B cell (primary cell): Measurements from ENCODE around the gene TTLL5. TPM values are rescaled to one million over a fixed set of nuclear protein-coding genes. Genes with fewer than 3 reads are reported as not detected.

Experiments used
- ATAC-seq: fragments of 200-7000 bp; cut with Tn5 transposase; one replicate; pipeline ENCODE4 v1.10.0; 2021; ENCODE audit warnings: low read depth, mild to moderate bottlenecking, moderate number of reproducible peaks, moderate library complexity
- CTCF ChIA-PET: fragments of 350-600 bp; sonication (Branson Sonifier 250); formaldehyde crosslinking; loops from one replicate; lab custom pipeline; 2021; ENCODE audit warnings: antibody characterized with exemption, inconsistent platforms; lab: Charles Lee
- POLR2A ChIA-PET: fragments of 350-600 bp; sonication (Branson Sonifier 250); formaldehyde crosslinking; loops from one replicate; lab custom pipeline; 2021; ENCODE audit warnings: antibody characterized with exemption; lab: Charles Lee
- DNase-seq: peaks from one replicate; pipeline ENCODE4 v3.0.0; 2013
- H2AFZ ChIP-seq: 2 replicates; pipeline ENCODE4 v1.6.1; 2012; ENCODE audit warnings: mild to moderate bottlenecking, low read depth, low read length; ENCODE audit not compliant: insufficient read depth, poor library complexity, severe bottlenecking
- H3K27ac ChIP-seq, 2 donors: 1 replicate in 1 of 2; 2 replicates in 1 of 2; pipeline ENCODE4 v1.5.1; 2012 to 2013; ENCODE audit warnings: low read length in 2 of 2, mild to moderate bottlenecking in 2 of 2, moderate library complexity in 1 of 2
- H3K27me3 ChIP-seq, 4 experiments: fragments of 200-600 bp in 1 of 4; sonication (generic) in 1 of 4; replicated peaks in 1 of 4; 1 replicate in 2 of 4; 2 replicates in 2 of 4; pipeline versions ENCODE4 v1.6.1 to v1.7.0; 2013 to 2016; ENCODE audit warnings: low read length in 3 of 4, mild to moderate bottlenecking in 2 of 4, mixed read lengths in 1 of 4, moderate library complexity in 1 of 4; ENCODE audit not compliant: insufficient read depth in 4 of 4, control insufficient read depth in 3 of 4; ENCODE audit errors: control extremely low read depth in 1 of 4
- H3K36me3 ChIP-seq, 2 experiments: replicated peaks in 1 of 2; 1 replicate in 1 of 2; 2 replicates in 1 of 2; pipeline versions ENCODE4 v1.6.1 to v1.7.1; 2013; ENCODE audit warnings: low read length in 1 of 2; ENCODE audit not compliant: insufficient read depth in 2 of 2, control insufficient read depth in 1 of 2; ENCODE audit errors: control extremely low read depth in 1 of 2, extremely low read depth in 1 of 2
- H3K4me1 ChIP-seq, 2 donors: fragments of 200-600 bp in 1 of 2; sonication (generic) in 1 of 2; 1 replicate in 1 of 2; 2 replicates in 1 of 2; pipeline versions ENCODE4 v1.5.1 to v1.6.1; 2013 to 2017; ENCODE audit warnings: low read length in 2 of 2; ENCODE audit not compliant: control insufficient read depth in 2 of 2, insufficient read depth in 2 of 2
- H3K4me2 ChIP-seq: replicated peaks from 2 replicates; pipeline ENCODE3; 2012; ENCODE audit warnings: mild to moderate bottlenecking, low read depth, low read length; ENCODE audit not compliant: poor library complexity, severe bottlenecking
- H3K4me3 ChIP-seq, 5 experiments: fragments of 200-600 bp in 1 of 5; sonication (generic) in 1 of 5; 1 replicate in 3 of 5; 2 replicates in 2 of 5; pipeline versions ENCODE4 v1.5.1 to v1.7.0; 2011 to 2016; ENCODE audit warnings: low read length in 4 of 5, mild to moderate bottlenecking in 4 of 5, low read depth in 2 of 5, control low read depth in 1 of 5, moderate library complexity in 1 of 5; ENCODE audit not compliant: insufficient read depth in 1 of 5; ENCODE audit errors: control extremely low read depth in 1 of 5, extremely low read depth in 1 of 5
- H3K79me2 ChIP-seq: fragments of 200-600 bp; sonication (generic); one replicate; pipeline ENCODE4 v1.6.0; 2016; ENCODE audit warnings: low read length; ENCODE audit not compliant: control insufficient read depth, insufficient read depth
- H3K9ac ChIP-seq: fragments of 200-600 bp; sonication (generic); 2 replicates; pipeline ENCODE4 v1.6.1; 2017; ENCODE audit warnings: mild to moderate bottlenecking, low read length, moderate library complexity
- H3K9me3 ChIP-seq, 3 donors: one replicate each; pipeline versions ENCODE4 v1.6.1 to v1.7.1; 2013; ENCODE audit warnings: low read length in 2 of 3; ENCODE audit not compliant: control insufficient read depth in 2 of 3, insufficient read depth in 1 of 3; ENCODE audit errors: control extremely low read depth in 1 of 3
- H4K20me1 ChIP-seq: 2 replicates; pipeline ENCODE4 v1.6.0; 2012; ENCODE audit warnings: mild to moderate bottlenecking, low read length; ENCODE audit not compliant: insufficient read depth, control insufficient read depth, poor library complexity, severe bottlenecking
- H3K27ac Mint-ChIP-seq: one replicate; pipeline ENCODE4 v1.8.0; 2021; ENCODE audit warnings: mixed read lengths
- H3K27me3 Mint-ChIP-seq: one replicate; pipeline ENCODE4 v1.8.0; 2021; ENCODE audit warnings: mixed read lengths
- H3K4me1 Mint-ChIP-seq: one replicate; pipeline ENCODE4 v1.8.0; 2021; ENCODE audit warnings: mixed read lengths
- H3K4me3 Mint-ChIP-seq: one replicate; pipeline ENCODE4 v1.8.0; 2021; ENCODE audit warnings: mixed read lengths
- H3K9me3 Mint-ChIP-seq: one replicate; pipeline ENCODE4 v1.8.0; 2022; ENCODE audit warnings: mixed read lengths; ENCODE audit not compliant: insufficient read depth
- CTCF ChIP-seq: fragments of 200-600 bp; IDR thresholded peaks from one replicate; pipeline ENCODE4 v1.8.0; 2022; ENCODE audit warnings: antibody characterized with exemption, mild to moderate bottlenecking
- EZH2 ChIP-seq: IDR thresholded peaks from 2 replicates; pipeline ENCODE4 v1.6.1; 2012; ENCODE audit warnings: borderline replicate concordance, low read depth, mild to moderate bottlenecking, moderate library complexity, low read length; ENCODE audit not compliant: insufficient read depth, poor library complexity, severe bottlenecking
- WGBS: methylation state at CpG from one replicate; pipeline ENCODE4 v1.1.5; 2013; ENCODE audit warnings: missing lambda C conversion rate; ENCODE audit not compliant: insufficient coverage; 5-methylcytosine and 5-hydroxymethylcytosine counted together
- intact Hi-C: fragments of 100-400 bp; cut with micrococcal nuclease; formaldehyde crosslinking; loops from one replicate; pipeline ENCODE4 v1.10.0; 2022
- polyA plus RNA-seq: library from polyadenylated mRNA; depleted of rRNA; stranded (reverse); fragments of >200 nt; gene quantifications from 2 replicates; pipeline ENCODE4 v1.2.3, GENCODE V29; 2012
- total RNA-seq, 2 donors: library from RNA; stranded (reverse); fragments of 120-200 nt in 1 of 2; gene quantifications; 1 replicate in 1 of 2; 2 replicates in 1 of 2; pipeline versions ENCODE4 v1.2.3 to v1.2.4, GENCODE V29; 2013 to 2022

The TTLL5 gene
- total and polyA plus RNA-seq, 2 donors (not counting 1 experiment from before 2014, with no cell fraction given) = 10.9 to 50.9 TPM

- H3K27ac ChIP-seq = no peak overlapping the region
- Mint-ChIP-seq H3K9me3 (no peaks in the 10 kb centered on the region), H3K27ac (no peak overlapping the region), H3K4me1 (no peaks in the 10 kb centered on the region), H3K4me3 (no peak overlapping the region), H3K27me3 (no peaks in the 10 kb centered on the region)
- no peak overlapping the region for H3K4me2 ChIP-seq
- H3K4me1 ChIP-seq = no peaks in the 10 kb centered on the region
- intact Hi-C loops = no loop called here
- H3K36me3 ChIP-seq = peaks cover 0 to 18% of the 10 kb centered on the region in 2 experiments
- DNase-seq (no peak), ATAC-seq (no peak)
- H3K9me3 ChIP-seq = no peaks in the 10 kb centered on the region
- no peaks in the 10 kb centered on the region for H3K79me2 ChIP-seq
- no peak for TF ChIP-seq CTCF
- TF ChIP-seq EZH2 = no peak
- no peaks in the 10 kb centered on the region for H4K20me1 ChIP-seq
- ChIA-PET CTCF (interaction anchor here (1.3 kb wide), 1 partner anchor 9 kb away, joined by 4 read pairs; no protein-coding TSS in a partner anchor), POLR2A (no interaction called here)
- no peak overlapping the region for H3K9ac ChIP-seq
- H3K4me3 ChIP-seq = no peak overlapping the region
- H3K27me3 ChIP-seq = no peaks in the 10 kb centered on the region
- no peak overlapping the region for H2AFZ ChIP-seq
These were observed 16.0 kb upstream of the TTLL5 start for GRCh38 chr14:75645056-75645455.

DNA sequence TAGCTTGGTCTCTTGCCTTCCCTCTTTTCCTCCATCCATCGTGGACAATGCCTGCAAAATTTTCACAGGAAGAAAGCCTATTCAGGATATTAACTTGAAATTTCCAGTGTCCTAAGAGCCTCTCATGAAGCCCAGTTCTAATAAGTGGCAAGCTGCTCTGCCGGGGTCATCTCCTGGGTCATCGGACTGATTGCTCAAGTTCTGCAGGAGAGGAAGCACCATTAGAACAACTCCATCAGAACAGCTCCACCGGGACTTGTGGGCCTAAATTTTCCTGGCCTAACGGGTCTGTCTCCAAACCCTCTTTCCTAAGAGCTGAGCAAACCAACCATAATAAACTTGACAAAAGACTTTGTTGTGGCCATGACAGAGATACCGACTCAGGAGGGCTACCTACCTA is 14.3 kb upstream of the TTLL5 start:
- DNase-seq (no peak), ATAC-seq (no peak)
- no peaks in the 10 kb centered on the region for H3K4me1 Mint-ChIP-seq
- peaks cover 0 to 32% of the 10 kb centered on the region in 2 experiments for H3K36me3 ChIP-seq
- intact Hi-C loops = no loop called here
- no peak for TF ChIP-seq EZH2
- H3K4me2 ChIP-seq = no peak overlapping the region
- H3K27me3 ChIP-seq = no peaks in the 10 kb centered on the region
- no peak overlapping the region for H3K27ac ChIP-seq
- H3K9me3 ChIP-seq = no peaks in the 10 kb centered on the region
- H3K4me3 Mint-ChIP-seq = no peak overlapping the region
- H3K4me3 ChIP-seq = no peak overlapping the region
- no peak overlapping the region for H2AFZ ChIP-seq
- no peaks in the 10 kb centered on the region for H4K20me1 ChIP-seq
- CTCF ChIA-PET = interaction anchor here (1.7 to 2.4 kb wide), 2 partner anchors 10 to 69 kb away, joined by 8 to 11 read pairs; partner anchors contain the start of gene FLVCR2
- H3K9ac ChIP-seq = no peak overlapping the region
- H3K27me3 Mint-ChIP-seq = no peaks in the 10 kb centered on the region
- no peak overlapping the region for H3K27ac Mint-ChIP-seq
- no peaks in the 10 kb centered on the region for H3K79me2 ChIP-seq
- no peaks in the 10 kb centered on the region for H3K9me3 Mint-ChIP-seq
- H3K4me1 ChIP-seq = no peaks in the 10 kb centered on the region
- 98% methylated on average over 4 of the region's 6 CpGs for WGBS
- POLR2A ChIA-PET = no interaction called here
